GM10266 (cell line): ENCODE data around the gene CGB2.
"Not testable (repeated sequence)": the region's sequence is repeated elsewhere in the genome, so short reads cannot be mapped to it uniquely, and the experiment has no call there.

Source experiments
- DNase-seq: peaks from one replicate; pipeline ENCODE4 v3.0.0; 2012; ENCODE audit errors: extremely low spot score
- TF ChIP-seq, protein P1 (sequence below): IDR thresholded peaks from 2 replicates; pipeline ENCODE4 v1.5.1; 2012; ENCODE audit warnings: mild to moderate bottlenecking, low read depth; ENCODE audit not compliant: control insufficient read depth, insufficient read depth; ENCODE audit errors: missing control alignments

Gene CGB2

DNA sequence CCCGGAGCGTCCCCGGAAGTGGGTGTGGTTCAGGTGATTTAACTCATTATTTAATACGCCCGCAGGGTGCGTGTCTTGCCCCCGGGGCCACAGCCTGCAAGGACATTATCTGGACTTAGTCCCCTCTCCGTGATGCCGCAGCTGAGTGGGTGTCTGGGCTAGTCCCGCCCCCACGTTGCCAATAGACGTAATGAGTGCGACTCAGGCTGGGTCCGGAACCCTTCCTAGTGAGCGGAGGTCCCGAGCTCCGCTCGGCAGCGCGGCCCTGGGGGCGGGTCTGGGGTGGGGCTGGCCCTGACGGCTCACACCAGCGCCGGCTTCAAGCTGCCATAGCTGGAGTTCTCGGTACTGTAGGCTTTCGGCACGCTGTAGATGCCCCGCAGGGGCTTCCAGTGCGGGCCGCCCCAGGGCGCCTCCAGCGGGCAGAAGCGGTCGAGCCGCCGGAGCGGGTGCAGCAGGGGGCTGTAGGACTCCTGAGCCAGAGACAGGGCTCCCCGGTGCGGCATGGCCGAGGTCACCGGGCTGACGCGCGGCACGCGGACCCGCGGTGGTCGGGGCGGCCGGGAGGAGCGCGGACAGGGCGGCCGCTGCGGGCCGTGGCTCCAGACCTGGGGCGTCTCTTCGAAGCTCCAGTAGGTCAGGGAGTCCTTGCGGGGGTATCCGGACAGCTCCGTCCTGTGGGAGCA lies 13.9 kb upstream of the CGB2 start:
- TF ChIP-seq, protein P1, sequence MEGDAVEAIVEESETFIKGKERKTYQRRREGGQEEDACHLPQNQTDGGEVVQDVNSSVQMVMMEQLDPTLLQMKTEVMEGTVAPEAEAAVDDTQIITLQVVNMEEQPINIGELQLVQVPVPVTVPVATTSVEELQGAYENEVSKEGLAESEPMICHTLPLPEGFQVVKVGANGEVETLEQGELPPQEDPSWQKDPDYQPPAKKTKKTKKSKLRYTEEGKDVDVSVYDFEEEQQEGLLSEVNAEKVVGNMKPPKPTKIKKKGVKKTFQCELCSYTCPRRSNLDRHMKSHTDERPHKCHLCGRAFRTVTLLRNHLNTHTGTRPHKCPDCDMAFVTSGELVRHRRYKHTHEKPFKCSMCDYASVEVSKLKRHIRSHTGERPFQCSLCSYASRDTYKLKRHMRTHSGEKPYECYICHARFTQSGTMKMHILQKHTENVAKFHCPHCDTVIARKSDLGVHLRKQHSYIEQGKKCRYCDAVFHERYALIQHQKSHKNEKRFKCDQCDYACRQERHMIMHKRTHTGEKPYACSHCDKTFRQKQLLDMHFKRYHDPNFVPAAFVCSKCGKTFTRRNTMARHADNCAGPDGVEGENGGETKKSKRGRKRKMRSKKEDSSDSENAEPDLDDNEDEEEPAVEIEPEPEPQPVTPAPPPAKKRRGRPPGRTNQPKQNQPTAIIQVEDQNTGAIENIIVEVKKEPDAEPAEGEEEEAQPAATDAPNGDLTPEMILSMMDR, result peak; percentile 58
- peak; percentile 85 for DNase-seq

DNA sequence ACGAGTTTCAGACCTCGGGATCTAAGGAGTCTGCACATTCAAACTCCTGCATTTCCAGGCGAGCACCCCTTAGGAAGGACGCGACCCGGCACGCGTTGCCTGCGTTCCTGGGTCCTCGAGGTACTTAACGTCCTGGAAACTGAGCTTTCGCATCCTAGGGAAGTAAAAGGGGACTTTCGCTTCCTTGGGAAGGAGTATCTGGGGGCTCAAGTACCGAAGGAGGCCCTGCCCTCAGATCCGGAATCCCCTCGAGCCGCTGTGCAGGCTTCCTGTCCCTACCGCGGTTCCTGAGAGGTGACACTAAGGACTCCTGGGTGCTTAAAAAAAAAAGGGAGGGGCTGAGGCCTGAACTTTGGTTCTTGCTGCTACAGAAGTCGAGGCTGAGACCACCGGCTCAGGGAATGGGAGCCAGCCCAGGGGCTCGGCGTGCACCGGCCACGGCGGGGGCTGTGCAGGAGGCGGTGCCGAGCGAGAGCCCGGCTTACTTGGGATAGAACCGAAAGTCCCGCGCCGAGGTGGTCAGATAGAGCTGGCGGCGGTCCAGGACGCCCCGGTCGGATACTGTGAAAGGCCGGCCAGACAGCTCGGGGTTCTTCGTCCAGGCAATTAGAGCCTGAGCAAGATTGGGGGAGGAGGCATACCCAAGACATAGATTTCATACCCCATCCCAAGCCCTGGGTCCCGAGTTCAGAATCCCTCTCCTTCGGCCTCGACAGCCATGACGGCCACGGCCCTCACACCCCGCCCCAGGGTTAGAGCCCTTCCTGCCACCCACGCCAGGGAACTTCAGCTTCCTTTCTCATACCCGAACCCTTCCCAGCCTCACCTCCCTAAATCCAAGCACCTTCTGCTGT lies 13.1 kb upstream of the CGB2 start:
- not testable (repeated sequence) for DNase-seq

DNA sequence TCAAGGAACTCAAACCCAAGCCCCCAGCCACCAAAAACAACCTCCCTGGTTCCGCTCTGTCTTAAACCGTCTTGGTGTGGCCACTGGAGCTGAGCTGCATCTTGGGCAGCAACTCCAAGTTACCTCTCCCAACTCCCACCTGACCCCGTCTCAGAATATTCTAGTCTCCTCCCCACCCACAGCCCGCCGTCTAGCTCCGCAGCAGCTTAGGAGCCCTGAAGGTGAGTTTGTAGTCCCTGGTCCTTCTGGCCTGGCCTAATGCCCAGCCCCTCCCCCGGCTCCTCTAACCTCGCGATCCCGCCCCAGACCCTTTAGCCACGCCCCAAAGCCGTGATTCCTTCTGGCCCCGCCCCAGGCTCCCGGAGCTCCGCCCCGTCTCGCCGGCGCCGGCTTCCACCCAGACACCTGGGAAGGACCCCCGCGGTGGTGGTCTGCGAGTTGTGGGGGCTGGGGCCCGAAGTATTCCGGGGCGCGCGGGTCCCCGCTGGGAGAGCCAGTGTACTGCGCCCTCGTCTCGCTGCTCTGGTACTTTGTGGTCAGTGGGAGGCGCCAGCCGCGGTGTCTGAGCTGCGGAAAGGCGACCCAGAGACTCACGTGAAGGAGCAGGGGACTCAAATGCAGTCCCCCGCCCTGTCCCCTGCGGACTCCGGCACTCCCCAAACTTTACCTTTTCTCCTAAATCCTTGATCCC lies 12.3 kb upstream of the CGB2 start:
- DNase-seq, result peak; percentile 78
- TF ChIP-seq, protein P1, result no peak

DNA sequence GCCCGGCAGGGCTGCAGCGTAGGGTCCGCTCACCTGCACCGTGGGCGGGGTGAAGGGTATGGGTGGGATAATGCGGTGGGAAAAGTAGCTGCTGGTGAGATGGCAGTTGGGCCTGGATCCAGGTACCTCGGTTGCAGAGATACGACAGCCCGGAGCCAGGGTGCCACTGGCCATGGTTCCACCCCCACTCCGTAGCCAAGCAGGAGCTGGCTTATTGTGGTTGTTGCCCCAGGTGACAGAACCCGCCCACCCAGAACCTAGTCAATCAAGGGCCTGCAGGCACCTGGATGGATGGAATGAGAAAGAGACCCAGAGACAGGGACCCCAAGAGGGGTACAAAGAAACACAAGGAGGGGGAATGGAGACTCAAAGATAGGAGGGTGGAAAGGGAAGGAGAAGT lies 11.3 kb upstream of the CGB2 start:
- TF ChIP-seq, protein P1, result no peak
- no peak for DNase-seq

DNA sequence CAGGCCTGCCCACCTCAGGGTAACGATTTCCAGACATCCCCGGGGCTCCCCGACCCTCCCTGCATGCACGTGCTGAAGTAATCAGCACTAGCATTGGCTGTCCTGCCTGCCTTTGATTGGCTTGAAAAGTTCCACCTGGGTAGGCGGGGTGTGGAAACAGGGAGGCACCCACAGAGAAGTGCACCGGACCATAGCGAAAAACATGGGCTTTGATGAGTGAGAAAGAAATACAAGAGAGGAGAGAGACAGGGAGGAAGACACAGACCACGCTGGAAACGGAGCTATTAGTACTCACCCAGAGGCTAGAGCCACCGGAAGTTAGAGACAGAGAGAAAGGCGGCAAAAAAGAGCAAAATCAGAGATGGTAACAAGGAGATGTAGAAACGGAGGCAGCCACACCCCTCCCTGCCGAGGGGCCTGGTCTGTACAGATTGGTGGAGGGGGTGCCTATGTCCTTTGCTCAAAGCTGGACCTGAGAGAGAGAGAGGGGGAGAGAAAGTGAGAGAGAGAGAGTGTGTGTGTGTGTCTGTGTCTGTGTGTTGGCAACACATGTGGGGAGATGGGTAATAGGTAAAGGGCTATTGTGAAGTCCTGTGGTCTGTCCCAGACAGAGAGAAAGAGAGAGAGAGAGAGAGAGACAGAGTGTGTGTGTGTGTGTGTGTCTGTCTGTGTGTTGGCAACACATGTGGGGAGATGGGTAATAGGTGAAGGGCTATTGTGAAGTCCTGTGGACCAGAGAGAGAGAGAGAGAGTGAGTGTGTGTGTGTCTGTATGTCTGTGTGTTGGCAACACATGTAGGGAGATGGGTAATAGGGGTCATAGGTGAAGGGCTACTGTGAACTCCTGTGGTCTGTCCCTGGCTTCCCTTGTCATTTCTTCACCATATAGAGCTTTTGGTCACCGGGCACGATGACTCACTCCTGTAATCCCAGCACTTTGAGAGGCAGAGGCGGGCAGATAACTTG lies 10.5 kb upstream of the CGB2 start:
- TF ChIP-seq, protein P1, result no peak
- no peak for DNase-seq

DNA sequence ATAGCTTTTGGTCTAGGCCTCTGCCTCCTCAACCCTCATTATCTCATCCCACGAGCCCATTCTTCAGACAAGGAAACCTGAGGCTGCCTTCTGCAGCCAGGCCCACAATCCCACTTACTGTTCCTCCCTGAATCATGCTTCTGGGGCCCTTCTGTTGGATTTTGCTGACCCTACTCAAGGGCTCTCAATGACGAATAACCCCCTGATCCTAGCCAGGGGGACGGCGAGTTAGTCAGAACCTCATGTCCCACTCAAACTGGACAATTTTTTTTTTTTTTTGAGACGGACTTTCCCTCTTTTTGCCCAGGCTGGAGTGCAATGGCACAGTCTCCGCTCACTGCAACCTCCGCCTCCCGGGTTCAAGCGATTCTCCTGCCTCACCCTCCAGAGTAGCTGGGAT lies 9.6 kb upstream of the CGB2 start:
- TF ChIP-seq, protein P1, result no peak
- no peak for DNase-seq

DNA sequence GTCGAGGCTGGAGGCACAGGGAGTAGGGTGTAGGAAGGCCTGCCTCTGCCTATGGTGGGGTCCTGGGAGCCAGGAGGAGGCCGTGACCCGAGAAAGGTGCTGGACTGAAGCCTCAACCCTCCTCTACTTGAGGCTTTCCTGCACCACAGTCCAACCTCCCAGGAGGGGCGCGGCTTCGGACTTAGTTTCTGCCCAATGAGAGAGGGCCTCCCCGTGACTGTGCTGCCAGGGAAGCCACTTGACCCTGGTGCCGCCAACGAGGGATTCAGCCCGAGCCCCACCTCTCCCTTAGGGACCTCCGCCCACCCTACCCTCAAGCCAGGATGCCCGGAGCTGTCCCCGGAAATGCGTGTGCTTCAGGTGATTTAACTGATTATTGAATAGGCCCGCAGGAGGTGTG lies 7.5 kb upstream of the CGB2 start, which contains the start of gene CGB3:
Gene CGB3 (minus strand): TSS at position 101 of the 400 bp plus-strand sequence. CDS start 362 bp downstream, outside the sequence.
- DNase-seq, result not testable (repeated sequence)

DNA sequence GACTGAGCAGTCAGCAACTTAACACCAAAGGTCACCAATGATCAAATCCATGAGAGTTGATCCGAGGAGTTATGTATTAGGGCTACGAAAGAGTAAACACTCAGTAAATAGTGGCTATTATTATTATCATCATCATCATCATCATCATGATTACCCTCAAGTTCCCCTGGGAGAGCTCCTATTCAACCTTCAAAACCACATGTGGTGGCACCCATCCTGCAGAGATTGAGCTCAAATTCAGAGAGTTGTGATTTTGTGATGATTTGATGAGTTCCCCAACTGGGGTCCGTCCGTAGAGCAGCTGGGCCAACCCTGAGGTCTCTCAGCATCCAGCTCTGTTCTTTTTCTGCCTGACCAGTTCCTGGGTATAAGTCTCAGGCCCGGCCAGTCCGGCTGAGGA lies 6.6 kb upstream of the CGB2 start:
- DNase-seq, result not testable (repeated sequence)

DNA sequence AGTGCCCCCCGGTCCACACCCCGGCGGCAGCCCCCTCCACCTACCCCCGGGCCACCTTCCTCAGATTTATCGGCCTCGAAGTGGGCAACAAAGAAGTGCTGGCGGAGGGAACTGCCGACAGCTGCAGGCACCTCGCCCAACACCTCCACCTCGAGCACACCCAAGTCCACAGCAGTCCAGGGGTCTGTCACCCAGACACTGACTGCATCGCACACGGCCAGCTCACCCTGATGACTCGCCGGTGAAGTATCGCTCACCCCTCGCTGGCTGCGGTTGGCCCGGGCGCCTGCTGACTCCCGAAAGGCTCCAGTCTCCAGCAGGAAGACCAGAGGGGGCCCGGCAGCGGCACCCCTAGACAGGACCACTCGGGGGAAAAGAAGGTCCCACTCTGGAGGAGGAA lies 6.1 kb upstream of the CGB2 start:
- DNase-seq, result not testable (repeated sequence)

DNA sequence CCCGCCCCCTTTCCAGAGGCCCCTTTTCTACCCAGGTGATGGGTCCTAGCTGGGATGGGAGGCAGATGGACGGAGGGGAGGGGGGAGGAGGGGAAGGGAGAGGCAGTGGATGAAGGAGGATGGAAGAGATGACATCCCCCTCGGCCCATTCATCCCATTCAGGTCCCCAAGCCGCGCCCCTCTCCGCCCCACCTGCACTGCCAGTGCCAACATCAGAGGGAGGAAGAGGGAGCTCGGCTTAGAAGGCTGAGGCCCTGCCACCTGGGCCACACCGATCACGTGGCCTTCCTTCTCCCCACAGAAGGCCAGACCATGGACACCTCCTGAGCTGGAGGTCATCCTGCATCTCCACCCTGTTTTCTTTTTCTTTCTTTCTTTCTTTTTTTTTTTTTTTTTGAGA lies 3.0 kb upstream of the CGB2 start:
- DNase-seq, result not testable (repeated sequence)

DNA sequence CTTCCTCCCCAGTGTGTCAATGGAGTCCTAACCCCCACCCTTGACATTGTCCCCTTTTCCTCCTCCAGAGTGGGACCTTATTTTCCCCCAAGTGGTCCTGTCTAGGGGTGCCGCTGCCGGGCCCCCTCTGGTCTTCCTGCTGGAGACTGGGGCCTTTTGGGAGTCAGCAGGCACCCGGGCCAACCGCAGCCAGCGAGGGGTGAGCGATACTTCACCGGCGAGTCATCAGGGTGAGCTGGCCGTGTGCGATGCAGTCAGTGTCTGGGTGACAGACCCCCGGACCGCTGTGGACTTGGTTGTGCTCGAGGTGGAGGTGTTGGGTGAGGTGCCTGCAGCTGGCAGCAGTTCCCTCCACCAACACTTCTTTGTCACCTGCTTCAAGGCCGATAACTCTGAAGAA lies 1.9 kb upstream of the CGB2 start:
- DNase-seq, result not testable (repeated sequence)

DNA sequence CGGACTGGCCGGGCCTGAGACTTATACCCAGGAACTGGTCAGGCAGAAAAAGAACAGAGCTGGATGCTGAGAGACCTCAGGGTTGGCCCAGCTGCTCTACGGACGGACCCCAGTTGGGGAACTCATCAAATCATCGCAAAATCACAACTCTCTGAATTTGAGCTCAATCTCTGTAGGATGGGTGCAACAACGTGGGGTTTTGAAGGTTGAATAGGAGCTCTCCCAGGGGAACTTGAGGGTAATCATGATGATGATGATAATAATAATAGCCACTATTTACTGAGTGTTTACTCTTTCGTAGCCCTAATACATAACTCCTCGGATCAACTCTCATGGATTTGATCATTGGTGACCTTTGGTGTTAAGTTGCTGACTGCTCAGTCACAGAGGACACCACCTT lies 1.4 kb upstream of the CGB2 start:
- DNase-seq, result not testable (repeated sequence)
